Stromal cell of bone marrow (primary cell): ENCODE data around the gene TNFSF13B.
A peak's percentile ranks its signal among the peaks of the same experiment; 100 is the strongest.

Experiments
- DNase-seq: peaks from one replicate; pipeline ENCODE4 v3.0.0-alpha.2; 2012; ENCODE audit warnings: low read depth

Gene TNFSF13B

DNA sequence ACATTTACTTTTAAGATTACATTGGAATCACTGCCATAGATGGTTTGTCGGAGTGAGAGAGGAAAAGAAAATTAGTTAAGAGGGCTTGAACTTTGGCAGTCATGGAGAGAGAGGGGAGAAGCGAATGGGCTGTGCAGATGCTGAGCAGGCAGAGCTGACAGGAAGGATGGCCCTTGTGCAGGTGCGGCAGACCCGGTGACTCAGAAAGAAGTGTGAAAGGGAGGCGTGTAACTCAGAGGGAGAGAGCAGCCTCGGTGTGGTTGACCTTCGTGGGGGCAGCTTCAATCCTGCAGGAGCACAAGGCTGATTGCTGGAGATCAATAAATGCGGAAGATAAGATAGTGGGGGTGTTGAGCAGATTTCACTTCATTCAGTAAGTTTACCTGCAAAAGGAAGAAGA, 76.9 kb downstream of the TNFSF13B start:
- no peak for DNase-seq

DNA sequence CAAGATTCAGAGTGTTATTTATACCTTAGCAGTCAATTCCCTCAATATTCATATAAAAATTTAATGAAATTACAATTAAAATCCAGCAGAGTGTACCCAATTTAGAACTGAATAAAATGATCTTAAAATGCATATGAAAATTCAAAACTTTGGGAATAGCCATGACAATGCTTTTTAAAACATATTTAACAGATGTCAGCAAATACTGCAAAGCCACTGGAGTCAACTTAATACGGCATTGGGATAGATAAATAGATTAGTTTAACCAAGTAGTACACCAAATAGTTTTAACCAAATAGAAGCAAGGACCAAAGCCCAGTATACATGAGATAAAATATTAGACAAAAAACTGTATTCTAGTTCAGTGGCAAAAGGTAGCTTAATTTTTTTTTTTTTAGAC, 79.8 kb downstream of the TNFSF13B start:
- DNase-seq, result no peak

DNA sequence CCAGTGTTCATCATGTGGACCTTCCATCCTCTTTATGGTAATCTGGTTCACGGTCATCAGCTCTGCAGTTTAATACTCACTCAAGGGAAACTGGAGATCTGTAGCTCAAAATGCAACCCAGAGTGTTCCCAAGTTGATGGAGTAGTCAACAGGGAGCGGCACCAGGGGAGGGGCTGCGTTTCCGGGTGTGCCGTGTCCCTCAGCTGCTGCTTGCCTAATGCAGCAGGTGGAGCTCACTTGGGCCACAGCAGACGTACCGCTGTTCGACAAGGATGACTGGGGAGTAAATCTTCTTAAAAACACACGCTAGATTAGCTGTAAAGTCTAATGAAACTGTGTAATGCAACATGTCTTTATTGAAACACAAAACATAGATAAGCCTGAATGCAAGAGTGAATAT, 81.1 kb downstream of the TNFSF13B start:
- DNase-seq, result no peak

DNA sequence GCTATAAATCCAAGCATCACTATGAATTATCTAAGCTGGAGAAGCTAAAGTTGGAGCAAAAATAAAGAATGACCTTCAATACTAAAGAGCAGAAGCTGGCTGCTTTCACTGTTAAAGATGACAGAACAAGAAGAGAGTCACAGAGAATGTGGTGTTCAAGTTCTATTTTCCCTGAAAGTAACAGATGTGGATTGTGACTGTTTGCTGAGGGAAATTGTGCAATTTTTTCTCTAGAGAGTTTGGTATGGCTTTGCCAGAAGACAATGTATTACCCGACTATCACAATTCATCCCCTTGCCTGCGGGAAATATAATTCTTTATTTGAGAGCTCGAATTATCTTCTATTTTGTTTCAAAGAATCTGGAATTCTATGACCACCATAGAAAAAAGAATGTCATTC, 83.1 kb downstream of the TNFSF13B start:
- DNase-seq, result peak; percentile 6

DNA sequence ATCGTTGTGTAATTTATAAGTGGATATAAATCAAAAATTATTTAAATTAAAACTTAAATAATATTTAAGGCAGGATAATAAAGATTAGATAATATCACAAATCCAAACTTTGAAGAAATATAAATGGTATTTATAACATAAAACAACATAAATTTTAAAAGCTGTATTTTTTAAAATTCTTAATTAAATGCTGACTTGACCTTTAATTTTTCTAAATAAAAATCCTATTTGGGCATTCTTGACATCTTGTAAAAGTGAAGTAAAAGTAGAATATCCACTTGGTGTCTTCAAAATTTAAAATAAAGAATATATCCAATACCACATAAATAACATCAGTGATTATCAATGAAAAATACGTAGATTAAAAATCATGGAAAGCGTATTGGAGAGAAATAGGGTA, 87.7 kb downstream of the TNFSF13B start:
- no peak for DNase-seq
